ENCODE results near the gene AIFM1. TPM values are rescaled to one million over a fixed set of nuclear protein-coding genes. Genes with fewer than 3 reads are reported as not detected.

The AIFM1 gene
- total RNA-seq, 1 experiment from 2014 or later = 52.7 TPM

DNA sequence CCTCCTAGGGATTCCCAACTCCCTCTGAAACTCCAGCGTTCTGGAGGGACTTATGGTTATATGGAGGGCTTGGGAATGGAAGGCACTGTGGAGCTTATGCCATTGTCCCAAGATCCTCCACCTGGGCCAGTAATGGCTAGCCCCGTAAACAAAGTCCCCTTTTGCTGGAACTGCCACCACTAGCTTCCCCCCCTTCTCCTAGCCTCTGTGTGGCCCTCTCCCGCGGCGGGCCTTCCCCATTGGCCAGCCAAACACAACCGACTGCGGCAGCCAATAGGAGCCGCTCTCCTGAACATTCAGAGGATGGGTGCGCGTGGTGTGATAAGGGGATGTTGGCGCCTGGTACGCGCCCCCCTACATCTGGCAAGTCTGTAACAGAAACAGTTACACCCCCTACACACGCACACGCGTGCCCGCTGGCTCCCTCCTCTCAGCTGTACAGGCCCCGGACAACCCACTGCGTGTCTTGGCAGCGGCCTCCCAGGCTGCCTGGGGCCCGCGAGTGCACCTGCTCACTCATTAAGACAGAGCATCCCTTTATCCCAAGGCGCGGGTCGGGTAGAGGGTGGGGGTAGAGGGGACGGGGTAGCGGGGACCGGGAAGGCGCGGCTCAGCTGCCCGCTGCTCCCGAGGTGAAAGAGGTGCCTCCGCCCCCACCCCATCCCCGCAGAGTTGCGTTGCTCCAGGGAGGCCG lies 5.3 kb upstream of the AIFM1 start:
- Mint-ChIP-seq H3K27ac (ENCODE audit: unreplicated experiment) (no peak overlapping the region), H3K36me3 (ENCODE audit: insufficient read depth, unreplicated experiment) (peaks cover 16% of the 10 kb centered on the region), H3K4me1 (ENCODE audit: low read depth, unreplicated experiment) (peaks cover 21% of the 10 kb centered on the region), H3K4me3 (ENCODE audit: low read depth, unreplicated experiment) (peak overlapping the region; percentile 80), H3K27me3 (ENCODE audit: unreplicated experiment) (peaks cover 37% of the 10 kb centered on the region), H3K9me3 (ENCODE audit: low read depth, unreplicated experiment) (no peaks in the 10 kb centered on the region)
- CTCF ChIA-PET = no interaction called here
- intact Hi-C loops (cut with micrococcal nuclease; ENCODE audit: unreplicated experiment) = no loop called here
- TF ChIP-seq, protein P1, sequence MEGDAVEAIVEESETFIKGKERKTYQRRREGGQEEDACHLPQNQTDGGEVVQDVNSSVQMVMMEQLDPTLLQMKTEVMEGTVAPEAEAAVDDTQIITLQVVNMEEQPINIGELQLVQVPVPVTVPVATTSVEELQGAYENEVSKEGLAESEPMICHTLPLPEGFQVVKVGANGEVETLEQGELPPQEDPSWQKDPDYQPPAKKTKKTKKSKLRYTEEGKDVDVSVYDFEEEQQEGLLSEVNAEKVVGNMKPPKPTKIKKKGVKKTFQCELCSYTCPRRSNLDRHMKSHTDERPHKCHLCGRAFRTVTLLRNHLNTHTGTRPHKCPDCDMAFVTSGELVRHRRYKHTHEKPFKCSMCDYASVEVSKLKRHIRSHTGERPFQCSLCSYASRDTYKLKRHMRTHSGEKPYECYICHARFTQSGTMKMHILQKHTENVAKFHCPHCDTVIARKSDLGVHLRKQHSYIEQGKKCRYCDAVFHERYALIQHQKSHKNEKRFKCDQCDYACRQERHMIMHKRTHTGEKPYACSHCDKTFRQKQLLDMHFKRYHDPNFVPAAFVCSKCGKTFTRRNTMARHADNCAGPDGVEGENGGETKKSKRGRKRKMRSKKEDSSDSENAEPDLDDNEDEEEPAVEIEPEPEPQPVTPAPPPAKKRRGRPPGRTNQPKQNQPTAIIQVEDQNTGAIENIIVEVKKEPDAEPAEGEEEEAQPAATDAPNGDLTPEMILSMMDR (IDR thresholded peaks at IDR 0.05; ENCODE audit: unreplicated experiment) = no peak
- peak; percentile 31 for DNase-seq
- no TSS peak for BruUV-seq (replicated peaks)

DNA sequence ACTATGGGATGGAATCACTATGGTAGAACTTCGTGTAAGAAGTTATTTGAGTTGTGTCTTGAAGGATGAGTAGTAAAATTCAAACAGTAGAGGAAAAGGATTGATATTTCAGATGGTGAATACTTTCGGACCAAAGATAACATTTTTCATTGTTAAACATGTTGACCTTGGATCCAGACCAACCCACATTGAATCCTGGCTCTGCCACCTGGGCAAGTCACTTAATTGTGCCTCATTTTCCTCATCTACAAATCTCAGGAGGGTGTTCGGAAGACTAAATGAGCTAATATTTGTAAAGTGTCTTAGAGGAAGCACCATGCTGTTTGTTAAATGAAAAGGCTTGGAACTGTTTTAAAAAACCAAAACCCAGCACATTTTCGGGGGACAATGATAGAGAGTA lies 1.4 kb upstream of the AIFM1 start:
- no peak overlapping the region for H3K27ac Mint-ChIP-seq (ENCODE audit: unreplicated experiment)
- no TSS peak for BruUV-seq (replicated peaks)
- no peaks in the 10 kb centered on the region for H3K9me3 Mint-ChIP-seq (ENCODE audit: low read depth, unreplicated experiment)
- TF ChIP-seq, protein P1 (IDR thresholded peaks at IDR 0.05; ENCODE audit: unreplicated experiment) = no peak
- intact Hi-C loops (cut with micrococcal nuclease; ENCODE audit: unreplicated experiment) = no loop called here
- DNase-seq = no peak
- H3K4me1 Mint-ChIP-seq (ENCODE audit: low read depth, unreplicated experiment) = peaks cover 30% of the 10 kb centered on the region
- H3K27me3 Mint-ChIP-seq (ENCODE audit: unreplicated experiment) = peaks cover 12% of the 10 kb centered on the region
- H3K4me3 Mint-ChIP-seq (ENCODE audit: low read depth, unreplicated experiment) = peak overlapping the region; percentile 77
- H3K36me3 Mint-ChIP-seq (ENCODE audit: insufficient read depth, unreplicated experiment) = peaks cover 28% of the 10 kb centered on the region
- CTCF ChIA-PET = no interaction called here

DNA sequence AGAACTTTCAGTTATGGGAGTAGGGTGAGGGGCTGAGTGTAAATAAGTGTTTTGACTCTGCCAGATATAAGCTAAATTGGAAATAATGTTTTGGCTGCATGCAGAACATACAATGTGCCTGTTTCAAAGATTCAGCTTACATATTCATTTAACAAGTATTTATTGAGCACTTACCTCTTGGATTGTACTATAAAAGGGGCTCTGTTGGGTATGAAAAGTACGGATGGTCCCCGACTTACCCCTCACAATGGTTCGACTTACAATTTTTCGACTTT lies 799 bp upstream of the AIFM1 start:
- TSS peak; percentile 78 for BruUV-seq (replicated peaks)

DNA sequence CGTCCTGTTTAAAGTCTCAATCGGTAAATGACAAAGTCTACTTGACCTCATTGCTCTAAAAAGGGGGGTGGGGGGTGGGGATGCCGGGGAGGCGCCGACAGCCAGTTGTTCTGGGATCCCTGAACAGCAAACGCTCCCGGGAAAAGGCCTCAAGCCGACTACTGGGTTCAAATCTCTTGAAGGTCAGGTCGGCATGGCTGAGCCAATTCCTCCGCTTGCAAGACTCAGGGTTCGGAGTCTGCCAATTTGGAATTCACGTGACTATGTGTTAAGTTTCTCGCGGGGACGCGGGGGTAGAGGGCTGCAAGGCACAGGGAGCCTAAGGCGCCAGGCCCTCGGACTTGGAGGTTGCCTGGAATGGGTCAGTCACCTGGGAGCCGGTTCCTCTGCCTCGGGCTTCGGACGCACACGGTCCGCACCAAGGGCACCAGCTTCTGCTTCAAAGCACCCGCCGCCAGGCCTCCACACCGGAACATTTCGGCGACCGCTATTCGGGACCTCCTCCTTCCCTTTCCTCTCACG lies 399 bp downstream of the AIFM1 start:
- H3K4me1 Mint-ChIP-seq (ENCODE audit: low read depth, unreplicated experiment) = peaks cover 24% of the 10 kb centered on the region
- peaks cover under 1% of the 10 kb centered on the region for H3K27me3 Mint-ChIP-seq (ENCODE audit: unreplicated experiment)
- H3K27ac Mint-ChIP-seq (ENCODE audit: unreplicated experiment) = peak overlapping the region; percentile 72
- TF ChIP-seq, protein P1 (IDR thresholded peaks at IDR 0.05; ENCODE audit: unreplicated experiment) = no peak
- H3K4me3 Mint-ChIP-seq (ENCODE audit: low read depth, unreplicated experiment) = peak overlapping the region; percentile 77
- TSS peak; percentile 60 for BruUV-seq (replicated peaks)
- intact Hi-C loops (cut with micrococcal nuclease; ENCODE audit: unreplicated experiment) = no loop called here
- peaks cover 17% of the 10 kb centered on the region for H3K36me3 Mint-ChIP-seq (ENCODE audit: insufficient read depth, unreplicated experiment)
- CTCF ChIA-PET = no interaction called here
- H3K9me3 Mint-ChIP-seq (ENCODE audit: low read depth, unreplicated experiment) = no peaks in the 10 kb centered on the region
- DNase-seq = no peak

More for the DNA sequence above, 799 bp upstream of the AIFM1 start:
- intact Hi-C loops (cut with micrococcal nuclease; ENCODE audit: unreplicated experiment) = no loop called here
- Mint-ChIP-seq H3K4me1 (ENCODE audit: low read depth, unreplicated experiment) (peaks cover 30% of the 10 kb centered on the region), H3K27ac (ENCODE audit: unreplicated experiment) (peak overlapping the region; percentile 72), H3K36me3 (ENCODE audit: insufficient read depth, unreplicated experiment) (peaks cover 25% of the 10 kb centered on the region), H3K4me3 (ENCODE audit: low read depth, unreplicated experiment) (peak overlapping the region; percentile 77), H3K27me3 (ENCODE audit: unreplicated experiment) (peaks cover 12% of the 10 kb centered on the region), H3K9me3 (ENCODE audit: low read depth, unreplicated experiment) (no peaks in the 10 kb centered on the region)
- DNase-seq = no peak
- TF ChIP-seq, protein P1 (IDR thresholded peaks at IDR 0.05; ENCODE audit: unreplicated experiment) = no peak
- CTCF ChIA-PET = no interaction called here
